Gastroesophageal sphincter (tissue), 4 donors: ENCODE results near the gene SLC8A1. TPM values are rescaled to one million over a fixed set of nuclear protein-coding genes. Genes with fewer than 3 reads are reported as not detected.

ENCODE experiments used
- ATAC-seq: fragments of 150-250 bp; one replicate; pipeline ENCODE4 v1.9.1; 2016; ENCODE audit warnings: mild to moderate bottlenecking, moderate library complexity
- H3K27ac ChIP-seq, 4 donors: fragments of 200-600 bp; sonication (generic) in 3 of 4; 1 replicate in 3 of 4; 2 replicates in 1 of 4; pipeline ENCODE4 v1.5.1; 2016 to 2019
- H3K27me3 ChIP-seq: fragments of 200-600 bp; sonication (generic); one replicate; pipeline ENCODE4 v1.5.1; 2019
- H3K36me3 ChIP-seq, 2 donors: fragments of 200-600 bp; sonication (generic); one replicate each; pipeline ENCODE4 v1.5.1; 2019; ENCODE audit warnings: control low read depth in 1 of 2
- H3K4me1 ChIP-seq, 3 donors: fragments of 200-600 bp; sonication (generic); 1 replicate in 2 of 3; 2 replicates in 1 of 3; pipeline ENCODE4 v1.5.1; 2016 to 2019; ENCODE audit warnings: control low read depth in 2 of 3
- H3K4me3 ChIP-seq, 2 donors: fragments of 200-600 bp; sonication (generic); one replicate each; pipeline ENCODE4 v1.5.1; 2019; ENCODE audit warnings: mild to moderate bottlenecking in 1 of 2, moderate library complexity in 1 of 2
- H3K9me3 ChIP-seq, 3 donors: fragments of 200-600 bp; sonication (generic); one replicate each; pipeline ENCODE4 v1.5.1; 2017 to 2019; ENCODE audit warnings: control low read depth in 2 of 3
- EP300 ChIP-seq: sonication (generic); formaldehyde crosslinking; IDR thresholded peaks from one replicate; pipeline ENCODE4 v1.6.1; 2017; ENCODE audit warnings: antibody characterized with exemption, mild to moderate bottlenecking
- POLR2A ChIP-seq, 2 donors: fragments of 450-650 bp; IDR thresholded peaks; one replicate each; pipeline ENCODE4 v1.6.1; 2017; ENCODE audit warnings: antibody characterized with exemption in 2 of 2, mild to moderate bottlenecking in 2 of 2, moderate library complexity in 1 of 2
- POLR2AphosphoS5 ChIP-seq: sonication (generic); formaldehyde crosslinking; IDR thresholded peaks from one replicate; pipeline ENCODE4 v1.6.1; 2017; ENCODE audit warnings: antibody characterized with exemption
- WGBS, 2 donors: methylation state at CpG; one replicate each; pipeline ENCODE4 v1.1.5; 2018; ENCODE audit warnings: low coverage in 1 of 2; 5-methylcytosine and 5-hydroxymethylcytosine counted together
- total RNA-seq, 4 donors: library from RNA; depleted of rRNA; stranded (reverse); fragments of >200 nt; gene quantifications; one replicate each; pipeline ENCODE4 v1.1.0, GENCODE V29; 2016
- TF ChIP-seq, protein P1 (sequence below), 4 experiments: fragments of 200-600 bp in 2 of 4; fragments of 450-650 bp in 2 of 4; sonication (generic) in 1 of 4; IDR thresholded peaks; one replicate each; pipeline ENCODE4 v1.5.1; 2017 to 2019; ENCODE audit warnings: antibody characterized with exemption in 4 of 4, mild to moderate bottlenecking in 2 of 4, moderate library complexity in 2 of 4

SLC8A1 gene
- total RNA-seq, 4 donors from 2014 or later = 76.3 to 168 (median 146) TPM

- H3K27me3 ChIP-seq = no peaks in the 10 kb centered on the region
- 85 to 95% methylated on average over 2 of the region's 2 CpGs for WGBS, 2 donors
- no peaks in the 10 kb centered on the region for H3K36me3 ChIP-seq
- H3K4me1 ChIP-seq = peaks cover 8 to 74% (median 12%) of the 10 kb centered on the region in 3 donors
- no peak overlapping the region for H3K4me3 ChIP-seq
- H3K9me3 ChIP-seq = no peaks in the 10 kb centered on the region
- no peak for ATAC-seq
- H3K27ac ChIP-seq = no peak overlapping the region
- TF ChIP-seq, protein P1, sequence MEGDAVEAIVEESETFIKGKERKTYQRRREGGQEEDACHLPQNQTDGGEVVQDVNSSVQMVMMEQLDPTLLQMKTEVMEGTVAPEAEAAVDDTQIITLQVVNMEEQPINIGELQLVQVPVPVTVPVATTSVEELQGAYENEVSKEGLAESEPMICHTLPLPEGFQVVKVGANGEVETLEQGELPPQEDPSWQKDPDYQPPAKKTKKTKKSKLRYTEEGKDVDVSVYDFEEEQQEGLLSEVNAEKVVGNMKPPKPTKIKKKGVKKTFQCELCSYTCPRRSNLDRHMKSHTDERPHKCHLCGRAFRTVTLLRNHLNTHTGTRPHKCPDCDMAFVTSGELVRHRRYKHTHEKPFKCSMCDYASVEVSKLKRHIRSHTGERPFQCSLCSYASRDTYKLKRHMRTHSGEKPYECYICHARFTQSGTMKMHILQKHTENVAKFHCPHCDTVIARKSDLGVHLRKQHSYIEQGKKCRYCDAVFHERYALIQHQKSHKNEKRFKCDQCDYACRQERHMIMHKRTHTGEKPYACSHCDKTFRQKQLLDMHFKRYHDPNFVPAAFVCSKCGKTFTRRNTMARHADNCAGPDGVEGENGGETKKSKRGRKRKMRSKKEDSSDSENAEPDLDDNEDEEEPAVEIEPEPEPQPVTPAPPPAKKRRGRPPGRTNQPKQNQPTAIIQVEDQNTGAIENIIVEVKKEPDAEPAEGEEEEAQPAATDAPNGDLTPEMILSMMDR (IDR thresholded peaks at IDR 0.05) = no peak
- TF ChIP-seq EP300 = no peak
These were observed 84.2 kb downstream of the SLC8A1 start for GRCh38 chr2:40367652-40368051.

DNA sequence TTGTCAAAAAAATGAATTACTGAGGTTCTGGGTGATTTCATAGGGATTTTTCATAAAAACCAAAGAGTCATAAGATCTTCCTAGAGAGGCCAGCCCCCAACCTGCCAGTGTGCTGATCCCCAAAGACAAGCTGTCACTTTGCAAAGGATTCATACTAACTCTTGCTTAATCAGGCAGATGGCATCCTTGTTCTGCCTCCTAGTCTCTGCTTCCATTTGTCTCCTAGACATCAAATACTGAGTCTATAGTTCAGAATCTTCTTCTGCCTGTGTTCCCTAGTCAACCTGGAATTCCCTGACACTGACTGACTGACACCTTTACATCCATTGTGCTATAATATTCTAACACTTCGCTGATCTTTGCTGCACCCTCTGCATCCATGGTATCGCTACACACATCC, 84.9 kb downstream of the SLC8A1 start:
- Histone ChIP-seq H3K36me3 (no peaks in the 10 kb centered on the region), H3K27ac (no peak overlapping the region), H3K9me3 (no peaks in the 10 kb centered on the region), H3K27me3 (no peaks in the 10 kb centered on the region), H3K4me1 (peaks cover 8 to 74% (median 12%) of the 10 kb centered on the region in 3 donors), H3K4me3 (no peak overlapping the region)
- 89% methylated on average over 2 of the region's 2 CpGs; no CpG with 5 or more reads in 1 of the 2 donors for WGBS, 2 donors
- TF ChIP-seq POLR2AphosphoS5 = no peak
- TF ChIP-seq, protein P1 (IDR thresholded peaks at IDR 0.05) = no peak
- no peak for TF ChIP-seq POLR2A (IDR thresholded peaks at IDR 0.05)
- no peak for TF ChIP-seq EP300
- ATAC-seq = no peak

GRCh38 chr2:40364151-40364874, 87.6 kb downstream of the SLC8A1 start:
- Histone ChIP-seq H3K4me3 (peak overlapping the region; percentile 41), H3K27ac (peak overlapping the region; percentile 68 to 91 (median 78)), H3K4me1 (peaks cover 0 to 64% (median 12%) of the 10 kb centered on the region in 3 donors), H3K27me3 (no peaks in the 10 kb centered on the region), H3K36me3 (no peaks in the 10 kb centered on the region), H3K9me3 (no peaks in the 10 kb centered on the region)
- no peak for ATAC-seq
- no peak for TF ChIP-seq POLR2AphosphoS5
- no peak for TF ChIP-seq EP300
- TF ChIP-seq, protein P1 (IDR thresholded peaks at IDR 0.05) = no peak
- TF ChIP-seq POLR2A (IDR thresholded peaks at IDR 0.05) = no peak
- 4 to 5% methylated on average over 3 of the region's 3 CpGs for WGBS, 2 donors

DNA sequence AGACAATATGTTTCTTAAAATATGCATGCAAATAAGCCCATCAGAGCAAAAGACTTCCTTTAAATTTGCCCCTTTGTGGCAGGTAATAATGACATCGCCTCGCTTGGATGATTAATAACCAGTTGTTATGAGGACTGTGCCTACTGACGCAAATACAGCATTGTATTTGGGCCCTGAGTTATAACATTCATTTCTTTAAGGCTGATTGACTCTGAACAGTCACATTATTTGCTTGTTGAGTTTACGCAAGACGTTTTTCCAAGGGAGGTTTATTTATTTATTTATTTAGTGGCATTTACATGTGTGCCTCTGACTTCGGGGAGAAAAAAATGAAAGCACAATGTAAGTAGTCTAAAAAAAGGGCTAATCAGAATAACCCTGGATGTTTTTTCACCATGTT, 88.3 kb downstream of the SLC8A1 start:
- WGBS, 2 donors = 39 to 43% methylated on average over 6 of the region's 6 CpGs
- H3K27me3 ChIP-seq = no peaks in the 10 kb centered on the region
- peak overlapping the region; percentile 68 to 91 (median 78) for H3K27ac ChIP-seq
- peak; percentile 34 for ATAC-seq
- no peaks in the 10 kb centered on the region for H3K36me3 ChIP-seq
- peaks cover 0 to 61% (median 12%) of the 10 kb centered on the region in 3 donors for H3K4me1 ChIP-seq
- TF ChIP-seq POLR2A (IDR thresholded peaks at IDR 0.05) = no peak
- no peak for TF ChIP-seq EP300
- TF ChIP-seq, protein P1 (IDR thresholded peaks at IDR 0.05) = no peak
- TF ChIP-seq POLR2AphosphoS5 = no peak
- no peaks in the 10 kb centered on the region for H3K9me3 ChIP-seq
- H3K4me3 ChIP-seq = peak overlapping the region; percentile 41

- Histone ChIP-seq H3K9me3 (no peaks in the 10 kb centered on the region), H3K4me1 (peaks cover 0 to 62% (median 12%) of the 10 kb centered on the region in 3 donors), H3K4me3 (peak overlapping the region in 1 of 2 donors; percentile 41), H3K27me3 (no peaks in the 10 kb centered on the region), H3K36me3 (no peaks in the 10 kb centered on the region), H3K27ac (peak overlapping the region; percentile 68 to 91 (median 78))
- 22 to 38% methylated on average over 1 of the region's 1 CpG for WGBS, 2 donors
- TF ChIP-seq EP300 (no peak), POLR2AphosphoS5 (no peak), POLR2A (IDR thresholded peaks at IDR 0.05) (no peak)
- TF ChIP-seq, protein P1 (IDR thresholded peaks at IDR 0.05) = no peak
- no peak for ATAC-seq
These were observed 88.7 kb downstream of the SLC8A1 start for GRCh38 chr2:40363231-40363630.
